PC-9 (cell line): ENCODE measurements around the gene ESPN.

Experiments used
- EZH2 ChIP-seq: fragments of 200-600 bp; sonication (generic); IDR thresholded peaks from 2 replicates; pipeline ENCODE4 v1.8.0; 2017; ENCODE audit warnings: antibody characterized with exemption, low read depth
- TF ChIP-seq, protein P1 (sequence below): fragments of 200-600 bp; sonication (generic); conservative IDR thresholded peaks from 2 replicates; pipeline ENCODE4 v1.6.1; 2017; ENCODE audit warnings: mixed run types, antibody characterized with exemption, mild to moderate bottlenecking, moderate library complexity

DNA sequence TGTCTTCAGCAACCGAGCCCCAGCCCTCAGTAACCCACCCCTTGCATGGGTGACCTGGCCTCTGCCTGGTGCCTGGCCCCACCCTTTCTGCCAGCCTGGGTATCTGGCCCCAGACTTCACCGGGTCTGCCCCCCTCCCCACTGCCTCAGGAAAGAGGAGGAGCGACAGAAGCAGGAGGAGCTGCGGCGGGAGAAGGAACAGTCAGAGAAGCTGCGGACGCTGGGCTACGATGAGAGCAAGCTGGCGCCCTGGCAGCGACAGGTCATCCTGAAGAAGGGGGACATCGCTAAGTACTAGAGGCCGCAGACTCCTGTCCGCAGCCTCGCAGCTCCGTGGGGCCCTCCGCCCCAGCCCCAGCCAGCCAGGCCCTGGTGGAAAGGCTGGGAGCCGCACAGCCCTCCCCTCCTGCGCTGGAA lies 35.3 kb downstream of the ESPN start:
- TF ChIP-seq, protein P1, sequence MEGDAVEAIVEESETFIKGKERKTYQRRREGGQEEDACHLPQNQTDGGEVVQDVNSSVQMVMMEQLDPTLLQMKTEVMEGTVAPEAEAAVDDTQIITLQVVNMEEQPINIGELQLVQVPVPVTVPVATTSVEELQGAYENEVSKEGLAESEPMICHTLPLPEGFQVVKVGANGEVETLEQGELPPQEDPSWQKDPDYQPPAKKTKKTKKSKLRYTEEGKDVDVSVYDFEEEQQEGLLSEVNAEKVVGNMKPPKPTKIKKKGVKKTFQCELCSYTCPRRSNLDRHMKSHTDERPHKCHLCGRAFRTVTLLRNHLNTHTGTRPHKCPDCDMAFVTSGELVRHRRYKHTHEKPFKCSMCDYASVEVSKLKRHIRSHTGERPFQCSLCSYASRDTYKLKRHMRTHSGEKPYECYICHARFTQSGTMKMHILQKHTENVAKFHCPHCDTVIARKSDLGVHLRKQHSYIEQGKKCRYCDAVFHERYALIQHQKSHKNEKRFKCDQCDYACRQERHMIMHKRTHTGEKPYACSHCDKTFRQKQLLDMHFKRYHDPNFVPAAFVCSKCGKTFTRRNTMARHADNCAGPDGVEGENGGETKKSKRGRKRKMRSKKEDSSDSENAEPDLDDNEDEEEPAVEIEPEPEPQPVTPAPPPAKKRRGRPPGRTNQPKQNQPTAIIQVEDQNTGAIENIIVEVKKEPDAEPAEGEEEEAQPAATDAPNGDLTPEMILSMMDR = no peak
- TF ChIP-seq EZH2 = no peak
